PC-3 (cell line): ENCODE measurements around the gene SULF2. TPM values are rescaled to one million over a fixed set of nuclear protein-coding genes. Genes with fewer than 3 reads are reported as not detected.
"Not testable (repeated sequence)": the region's sequence is repeated elsewhere in the genome, so short reads cannot be mapped to it uniquely, and the experiment has no call there.

Experiments
- ATAC-seq: fragments of 200-7000 bp; cut with Tn5 transposase; 2 replicates; pipeline ENCODE4 v1.9.1; 2020; ENCODE audit warnings: mild to moderate bottlenecking, moderate library complexity
- BruUV-seq: library from RNA; stranded (reverse); fragments of 400-500 nt; replicated peaks from 2 replicates; lab custom pipeline; 2021; lab: Mats Ljungman, UMichigan
- CTCF ChIA-PET: fragments of 300-600 bp; sonication (Branson Sonifier 250); formaldehyde crosslinking; loops from one replicate; lab custom pipeline; 2022; ENCODE audit warnings: antibody characterized with exemption; lab: Charles Lee
- POLR2A ChIA-PET: fragments of 300-600 bp; sonication (Branson Sonifier 250); formaldehyde crosslinking; loops from one replicate; lab custom pipeline; 2022; ENCODE audit warnings: antibody characterized with exemption; ENCODE audit not compliant: unreplicated experiment; lab: Charles Lee
- DNase-seq: peaks from one replicate; pipeline ENCODE4 v3.0.0-alpha.2; 2015
- H2AFZ ChIP-seq: fragments of 300-600 bp; sonication (generic); 2 replicates; pipeline ENCODE4 v1.6.0; 2016; ENCODE audit warnings: antibody characterized with exemption, low read length
- H3F3A ChIP-seq: fragments of 300-600 bp; sonication (generic); one replicate; pipeline ENCODE4 v1.6.0; 2017; ENCODE audit warnings: antibody characterized with exemption, low read length, control low read depth, mild to moderate bottlenecking; ENCODE audit not compliant: unreplicated experiment
- H3K27ac ChIP-seq: fragments of 300-600 bp; sonication (generic); 2 replicates; pipeline ENCODE4 v1.5.1; 2016; ENCODE audit warnings: mild to moderate bottlenecking, low read length
- H3K27me3 ChIP-seq: fragments of 300-600 bp; sonication (generic); 2 replicates; pipeline ENCODE4 v1.6.1; 2016; ENCODE audit warnings: low read length, mixed read lengths
- H3K36me3 ChIP-seq: fragments of 300-600 bp; sonication (generic); 2 replicates; pipeline ENCODE4 v1.6.1; 2016; ENCODE audit warnings: low read depth, mixed run types, low read length, mixed read lengths
- H3K4me1 ChIP-seq: fragments of 300-600 bp; sonication (generic); 2 replicates; pipeline ENCODE4 v1.5.1; 2016; ENCODE audit warnings: low read length; ENCODE audit not compliant: insufficient read depth
- H3K4me2 ChIP-seq: fragments of 300-600 bp; sonication (generic); 2 replicates; pipeline ENCODE4 v1.6.0; 2016; ENCODE audit warnings: low read length
- H3K4me3 ChIP-seq: fragments of 300-600 bp; sonication (generic); 2 replicates; pipeline ENCODE4 v1.5.1; 2016; ENCODE audit warnings: mild to moderate bottlenecking, low read length, mixed read lengths
- H3K79me2 ChIP-seq: fragments of 300-600 bp; sonication (generic); 2 replicates; pipeline ENCODE4 v1.6.1; 2017; ENCODE audit warnings: low read length, mixed read lengths
- H3K9ac ChIP-seq: fragments of 300-600 bp; sonication (generic); 2 replicates; pipeline ENCODE4 v1.6.0; 2016; ENCODE audit warnings: mild to moderate bottlenecking, low read length
- H3K9me2 ChIP-seq: fragments of 300-600 bp; sonication (generic); replicated peaks from 2 replicates; pipeline ENCODE4 v1.6.1; 2016; ENCODE audit warnings: mixed run types, low read length, mixed read lengths
- H3K9me3 ChIP-seq: fragments of 300-600 bp; sonication (generic); 2 replicates; pipeline ENCODE4 v1.6.1; 2016; ENCODE audit warnings: low read length, mixed read lengths
- H4K20me1 ChIP-seq: fragments of 300-600 bp; sonication (generic); 2 replicates; pipeline ENCODE4 v1.6.1; 2016; ENCODE audit warnings: low read length, mixed read lengths
- CTCF ChIP-seq: fragments of 300-600 bp; sonication (generic); conservative IDR thresholded peaks from 2 replicates; pipeline ENCODE4 v1.5.1; 2017; ENCODE audit warnings: antibody characterized with exemption, low read depth, mild to moderate bottlenecking, low read length
- EZH2 ChIP-seq: fragments of 300-600 bp; sonication (generic); IDR thresholded peaks from one replicate; pipeline ENCODE4 v1.6.1; 2017; ENCODE audit warnings: antibody characterized with exemption, mild to moderate bottlenecking, low read length; ENCODE audit not compliant: unreplicated experiment
- EZH2phosphoT487 ChIP-seq: fragments of 300-600 bp; sonication (generic); IDR thresholded peaks from 2 replicates; pipeline ENCODE4 v1.6.1; 2018; ENCODE audit warnings: mild to moderate bottlenecking, antibody characterized with exemption, low read length, borderline replicate concordance
- intact Hi-C: fragments of 100-400 bp; cut with micrococcal nuclease; formaldehyde crosslinking; loops from 2 replicates; pipeline ENCODE4 v1.9.0; 2023
- total RNA-seq: library from RNA; depleted of rRNA; stranded (reverse); fragments of >200 nt; gene quantifications from 2 replicates; pipeline ENCODE4 v1.2.3, GENCODE V29; 2014

The SULF2 gene
- total RNA-seq, 1 experiment from 2014 or later: 340 TPM

DNA sequence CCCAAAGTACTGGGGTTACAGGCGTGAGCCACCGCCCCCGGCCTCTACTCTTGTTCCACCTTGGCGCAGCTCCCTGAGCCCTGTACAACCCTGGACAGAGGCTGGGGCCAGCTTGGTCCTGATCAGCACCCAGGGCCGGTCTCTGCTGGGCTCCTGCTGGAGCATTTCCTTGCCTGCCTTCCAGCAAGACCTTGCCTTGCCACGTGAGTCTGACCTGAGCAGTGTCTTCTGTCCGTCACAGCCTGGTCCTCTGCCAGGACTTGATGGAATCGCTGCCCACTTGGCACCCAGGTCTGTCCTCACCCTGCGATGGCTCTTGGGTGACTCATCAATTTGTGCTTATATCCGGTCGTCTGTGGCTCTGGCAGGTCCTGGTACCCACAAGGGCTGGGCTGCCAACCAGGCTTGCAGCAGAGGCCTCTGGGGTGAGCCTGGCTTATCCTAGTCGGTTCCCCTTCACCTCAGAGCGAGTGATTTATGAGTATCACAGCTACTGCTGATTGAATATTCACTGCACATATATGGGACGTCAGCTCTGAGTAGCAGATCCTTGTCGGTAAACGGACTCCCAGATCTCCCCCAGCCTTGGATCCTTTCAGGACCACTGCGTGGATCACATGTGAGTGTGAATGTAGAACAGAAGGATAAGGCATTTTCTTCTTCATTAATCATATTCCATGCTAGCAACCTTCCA lies 10.1 kb upstream of the SULF2 start:
- POLR2A ChIA-PET: no interaction called here

GRCh38 chr20:47794264-47794663 lies 9.0 kb upstream of the SULF2 start:
- not testable (repeated sequence) for ATAC-seq

More for the DNA sequence above, 10.1 kb upstream of the SULF2 start:
- peaks cover 5% of the 10 kb centered on the region for H3F3A ChIP-seq
- H3K4me3 ChIP-seq: no peak overlapping the region
- no peak for TF ChIP-seq EZH2
- TF ChIP-seq CTCF: no peak
- no peak for TF ChIP-seq EZH2phosphoT487
- peaks cover 4% of the 10 kb centered on the region; the same call in 1 of the 2 replicates for H3K36me3 ChIP-seq
- H3K4me1 ChIP-seq: peaks cover 54% of the 10 kb centered on the region
- no TSS peak for BruUV-seq
- peak; percentile 99 for DNase-seq
- intact Hi-C loops: loop anchor here (1.0 kb wide), 2 partner anchors 14 to 385 kb away; no protein-coding TSS in a partner anchor
- peak; percentile 73 for ATAC-seq
- peaks cover 40% of the 10 kb centered on the region for H3K79me2 ChIP-seq
- no peak overlapping the region for H2AFZ ChIP-seq
- no peaks in the 10 kb centered on the region for H3K9me3 ChIP-seq
- CTCF ChIA-PET: no interaction called here
- no peaks in the 10 kb centered on the region for H3K9me2 ChIP-seq
- H3K9ac ChIP-seq: peak overlapping the region; percentile 63
- peak overlapping the region; percentile 92 for H3K27ac ChIP-seq
- H4K20me1 ChIP-seq: no peaks in the 10 kb centered on the region
- no peaks in the 10 kb centered on the region for H3K27me3 ChIP-seq
- H3K4me2 ChIP-seq: peak overlapping the region; percentile 47

GRCh38 chr20:47792021-47792618 lies 6.8 kb upstream of the SULF2 start:
- CTCF ChIA-PET: interaction anchor here (0.6 to 1.1 kb wide), 4 partner anchors 70 to 828 kb away, joined by 3 to 4 read pairs (median 4); no protein-coding TSS in a partner anchor
- H2AFZ ChIP-seq: no peak overlapping the region
- no peaks in the 10 kb centered on the region for H3K9me2 ChIP-seq
- peak; percentile 98 for DNase-seq
- H3K4me3 ChIP-seq: peak overlapping the region; percentile 53
- no peaks in the 10 kb centered on the region for H4K20me1 ChIP-seq
- H3K9ac ChIP-seq: peak overlapping the region; percentile 65
- no peak for TF ChIP-seq CTCF
- no peak for TF ChIP-seq EZH2
- TF ChIP-seq EZH2phosphoT487: no peak
- H3F3A ChIP-seq: peaks cover 15% of the 10 kb centered on the region
- H3K79me2 ChIP-seq: peaks cover 38% of the 10 kb centered on the region
- peak; percentile 63 for ATAC-seq
- H3K36me3 ChIP-seq: no peaks in the 10 kb centered on the region
- peaks cover 84% of the 10 kb centered on the region for H3K4me1 ChIP-seq
- POLR2A ChIA-PET: interaction anchor here (0.8 to 1.0 kb wide), 2 partner anchors 17 to 56 kb away, joined by 6 read pairs; no protein-coding TSS in a partner anchor
- intact Hi-C loops: no loop called here
- TSS peak; percentile 32 for BruUV-seq
- H3K27me3 ChIP-seq: no peaks in the 10 kb centered on the region
- peak overlapping the region; percentile 74 for H3K4me2 ChIP-seq
- H3K9me3 ChIP-seq: no peaks in the 10 kb centered on the region
- peak overlapping the region; percentile 92 for H3K27ac ChIP-seq

More at GRCh38 chr20:47794264-47794663, 9.0 kb upstream of the SULF2 start:
- H3K9me2 ChIP-seq, H3K36me3 ChIP-seq, intact Hi-C loops, H3K4me3 ChIP-seq, DNase-seq, H3K9me3 ChIP-seq, H3K27me3 ChIP-seq, H2AFZ ChIP-seq, POLR2A ChIA-PET, BruUV-seq, CTCF ChIA-PET, H4K20me1 ChIP-seq: not testable (repeated sequence)
- Histone ChIP-seq H3K4me2 (peak overlapping the region; percentile 74), H3K4me1 (peaks cover 65% of the 10 kb centered on the region), H3K79me2 (peaks cover 40% of the 10 kb centered on the region), H3K27ac (peak overlapping the region; percentile 92), H3K9ac (peak overlapping the region; percentile 63), H3F3A (peaks cover 11% of the 10 kb centered on the region)
